OCI-LY1 (cell line): ENCODE measurements around the gene CD101.

Source experiments
- H2AFZ ChIP-seq: fragments of 200-600 bp; sonication (generic), shearing (Covaris generic); 2 replicates; pipeline ENCODE4 v1.6.0; 2014; ENCODE audit warnings: antibody characterized with exemption, mild to moderate bottlenecking, low read length
- H3F3A ChIP-seq: fragments of 200-600 bp; sonication (generic), shearing (Covaris generic); 2 replicates; pipeline ENCODE4 v1.6.0; 2014; ENCODE audit warnings: mild to moderate bottlenecking, antibody characterized with exemption, low read length, moderate library complexity; ENCODE audit not compliant: insufficient read depth
- H3K27ac ChIP-seq: fragments of 200-600 bp; sonication (generic); 2 replicates; pipeline ENCODE4 v1.5.1; 2014; ENCODE audit warnings: low read length, mixed run types, mild to moderate bottlenecking, low read depth; ENCODE audit not compliant: poor library complexity, severe bottlenecking
- H3K27me3 ChIP-seq: fragments of 200-600 bp; sonication (generic); 2 replicates; pipeline ENCODE4 v1.6.0; 2014; ENCODE audit warnings: antibody characterized with exemption, mild to moderate bottlenecking, low read length, moderate library complexity; ENCODE audit not compliant: insufficient read depth
- H3K36me3 ChIP-seq: fragments of 200-600 bp; sonication (generic); 2 replicates; pipeline ENCODE4 v1.6.1; 2014; ENCODE audit warnings: mild to moderate bottlenecking, antibody characterized with exemption, low read length, moderate library complexity, mixed read lengths; ENCODE audit not compliant: insufficient read depth
- H3K4me1 ChIP-seq: fragments of 200-600 bp; sonication (generic); 2 replicates; pipeline ENCODE4 v1.5.1; 2014; ENCODE audit warnings: mild to moderate bottlenecking, low read length, moderate library complexity; ENCODE audit not compliant: insufficient read depth, severe bottlenecking
- H3K4me2 ChIP-seq: fragments of 200-600 bp; sonication (generic), shearing (Covaris generic); 2 replicates; pipeline ENCODE4 v1.6.1; 2014; ENCODE audit warnings: low read length
- H3K4me3 ChIP-seq: fragments of 200-600 bp; sonication (generic); 2 replicates; pipeline ENCODE4 v1.5.1; 2014; ENCODE audit warnings: low read length, low read depth, mild to moderate bottlenecking, mixed read lengths; ENCODE audit not compliant: poor library complexity, severe bottlenecking
- H3K79me2 ChIP-seq: fragments of 200-600 bp; shearing (Covaris generic); 2 replicates; pipeline ENCODE4 v1.6.1; 2016; ENCODE audit warnings: mixed run types, low read length, mixed read lengths; ENCODE audit not compliant: insufficient read depth
- H3K9ac ChIP-seq: fragments of 200-600 bp; sonication (generic), shearing (Covaris generic); 2 replicates; pipeline ENCODE4 v1.6.1; 2014; ENCODE audit warnings: mild to moderate bottlenecking, low read length, mixed read lengths
- H3K9me2 ChIP-seq: fragments of 200-600 bp; sonication (generic), shearing (Covaris generic); 2 replicates; pipeline ENCODE4 v1.6.1; 2014; ENCODE audit warnings: low read depth, mild to moderate bottlenecking, low read length, mixed read lengths
- H3K9me3 ChIP-seq: fragments of 200-600 bp; shearing (Covaris generic); 2 replicates; pipeline ENCODE4 v1.6.1; 2014; ENCODE audit warnings: low read length, mixed read lengths
- H4K20me1 ChIP-seq: fragments of 200-600 bp; sonication (generic), shearing (Covaris generic); 2 replicates; pipeline ENCODE4 v1.6.0; 2016; ENCODE audit warnings: mild to moderate bottlenecking, low read length; ENCODE audit not compliant: insufficient read depth
- CTCF ChIP-seq: fragments of 200-600 bp; sonication (generic), shearing (Covaris generic); IDR thresholded peaks from 2 replicates; pipeline ENCODE4 v1.5.1; 2017; ENCODE audit warnings: mild to moderate bottlenecking, antibody characterized with exemption, low read length, moderate library complexity, mixed read lengths
- EZH2 ChIP-seq: fragments of 200-600 bp; sonication (generic), shearing (Covaris generic); IDR thresholded peaks from 2 replicates; pipeline ENCODE4 v1.8.0; 2017; ENCODE audit warnings: borderline replicate concordance, mixed run types, mild to moderate bottlenecking, antibody characterized with exemption, low read length, moderate library complexity, mixed read lengths

Gene CD101

GRCh38 chr1:117059678-117060440 lies 58.3 kb downstream of the CD101 start, which contains the start of gene TTF2:
Gene TTF2 (plus strand): TSS chr1:117060326. CDS start chr1:117060347, 21 bp downstream.
- no peaks in the 10 kb centered on the region for H3K27me3 ChIP-seq
- no peak within 1 kb of the TSS for H2AFZ ChIP-seq
- H3F3A ChIP-seq, result no peaks in the 10 kb centered on the region
- TF ChIP-seq EZH2 (no peak), CTCF (no peak)
- no peaks in the 10 kb centered on the region for H4K20me1 ChIP-seq
- H3K4me2 ChIP-seq, result peak within 1 kb of the TSS; percentile 95
- H3K4me1 ChIP-seq, result peaks cover 50% of the 10 kb centered on the region
- H3K79me2 ChIP-seq, result peaks cover 36% of the 10 kb centered on the region; the same call in 1 of the 2 replicates
- peak within 1 kb of the TSS; percentile 83 for H3K4me3 ChIP-seq
- peak within 1 kb of the TSS; percentile 96 for H3K27ac ChIP-seq
- peak within 1 kb of the TSS; percentile 84 for H3K9ac ChIP-seq
- H3K9me3 ChIP-seq, result no peaks in the 10 kb centered on the region
- peaks cover 33% of the 10 kb centered on the region for H3K36me3 ChIP-seq
- no peaks in the 10 kb centered on the region for H3K9me2 ChIP-seq

GRCh38 chr1:117060441-117061317 lies 59.1 kb downstream of the CD101 start:
- Histone ChIP-seq H3K4me1 (peaks cover 50% of the 10 kb centered on the region), H3K27me3 (no peaks in the 10 kb centered on the region), H2AFZ (no peak overlapping the region), H3K9me2 (no peaks in the 10 kb centered on the region), H3K9me3 (no peaks in the 10 kb centered on the region), H3K4me2 (peak overlapping the region; percentile 67), H3K4me3 (peak overlapping the region; percentile 83), H3K27ac (peak overlapping the region; percentile 41), H3F3A (no peaks in the 10 kb centered on the region), H3K9ac (peak overlapping the region; percentile 82), H3K79me2 (peaks cover 39% of the 10 kb centered on the region; the same call in 1 of the 2 replicates), H4K20me1 (no peaks in the 10 kb centered on the region), H3K36me3 (peaks cover 41% of the 10 kb centered on the region)
- no peak for TF ChIP-seq CTCF

GRCh38 chr1:117061986-117062415 lies 60.4 kb downstream of the CD101 start:
- Histone ChIP-seq H3K36me3 (peaks cover 52% of the 10 kb centered on the region), H3K4me2 (peak overlapping the region; percentile 67), H3K27ac (no peak overlapping the region), H3F3A (no peaks in the 10 kb centered on the region), H3K4me3 (no peak overlapping the region), H2AFZ (no peak overlapping the region), H4K20me1 (no peaks in the 10 kb centered on the region), H3K9me2 (no peaks in the 10 kb centered on the region), H3K9ac (no peak overlapping the region), H3K79me2 (peaks cover 39% of the 10 kb centered on the region; the same call in 1 of the 2 replicates), H3K4me1 (peaks cover 50% of the 10 kb centered on the region), H3K9me3 (no peaks in the 10 kb centered on the region), H3K27me3 (no peaks in the 10 kb centered on the region)
- TF ChIP-seq CTCF (no peak), EZH2 (no peak)
